Loucy (cell line): ENCODE results near the gene TMA7B.

Experiments used
- H2AFZ ChIP-seq: fragments of 200-600 bp; sonication (generic); 2 replicates; pipeline ENCODE4 v1.6.0; 2016; ENCODE audit warnings: antibody characterized with exemption, mild to moderate bottlenecking, low read length, moderate library complexity
- H3F3A ChIP-seq: fragments of 200-600 bp; 2 replicates; pipeline ENCODE4 v1.6.0; 2016; ENCODE audit warnings: antibody characterized with exemption, low read depth, mild to moderate bottlenecking
- H3K27me3 ChIP-seq: fragments of 200-600 bp; sonication (generic); 2 replicates; pipeline ENCODE4 v1.6.1; 2014; ENCODE audit warnings: low read length, mild to moderate bottlenecking; ENCODE audit not compliant: insufficient read depth, poor library complexity, severe bottlenecking
- H3K36me3 ChIP-seq: fragments of 200-600 bp; sonication (generic); 2 replicates; pipeline ENCODE4 v1.6.1; 2016; ENCODE audit warnings: low read length; ENCODE audit not compliant: insufficient read depth
- H3K4me1 ChIP-seq: fragments of 200-600 bp; sonication (generic); 2 replicates; pipeline ENCODE4 v1.5.1; 2014; ENCODE audit warnings: low read length, mild to moderate bottlenecking; ENCODE audit not compliant: insufficient read depth, poor library complexity, severe bottlenecking
- H3K4me2 ChIP-seq: fragments of 200-600 bp; sonication (generic); 2 replicates; pipeline ENCODE4 v1.6.0; 2014; ENCODE audit warnings: antibody characterized with exemption, low read length, low read depth, mild to moderate bottlenecking; ENCODE audit not compliant: poor library complexity, severe bottlenecking
- H3K4me3 ChIP-seq: fragments of 200-600 bp; sonication (generic); 2 replicates; pipeline ENCODE4 v1.5.1; 2014; ENCODE audit warnings: low read length, mild to moderate bottlenecking, mixed read lengths; ENCODE audit not compliant: poor library complexity, severe bottlenecking
- H3K79me2 ChIP-seq: fragments of 200-600 bp; sonication (generic); 2 replicates; pipeline ENCODE4 v1.6.1; 2014; ENCODE audit warnings: low read length; ENCODE audit not compliant: insufficient read depth
- H3K9ac ChIP-seq: fragments of 200-600 bp; sonication (generic); 2 replicates; pipeline ENCODE4 v1.6.0; 2014; ENCODE audit warnings: mild to moderate bottlenecking, low read depth, low read length, moderate library complexity; ENCODE audit not compliant: poor library complexity, severe bottlenecking
- H3K9me2 ChIP-seq: fragments of 200-600 bp; sonication (generic); replicated peaks from 2 replicates; pipeline ENCODE4 v1.6.1; 2016; ENCODE audit warnings: low read depth, low read length, mixed read lengths
- H3K9me3 ChIP-seq: fragments of 200-600 bp; sonication (generic); 2 replicates; pipeline ENCODE4 v1.6.1; 2014; ENCODE audit warnings: mild to moderate bottlenecking, antibody characterized with exemption, low read length, low read depth; ENCODE audit not compliant: insufficient read depth
- H4K20me1 ChIP-seq: fragments of 200-600 bp; sonication (generic); 2 replicates; pipeline ENCODE4 v1.6.0; 2014; ENCODE audit warnings: antibody characterized with exemption, low read length, mild to moderate bottlenecking; ENCODE audit not compliant: insufficient read depth, poor library complexity, severe bottlenecking
- CTCF ChIP-seq: fragments of 200-600 bp; sonication (generic); conservative IDR thresholded peaks from 2 replicates; pipeline ENCODE4 v1.5.1; 2014; ENCODE audit warnings: mild to moderate bottlenecking, antibody characterized with exemption, low read length
- EZH2phosphoT487 ChIP-seq: fragments of 200-600 bp; IDR thresholded peaks from 2 replicates; pipeline ENCODE4 v1.6.1; 2018; ENCODE audit warnings: antibody characterized with exemption, mild to moderate bottlenecking, moderate library complexity, borderline replicate concordance

The TMA7B gene

GRCh38 chr22:39913886-39914285 is 46.3 kb upstream of the TMA7B start:
- no peak overlapping the region for H3K4me3 ChIP-seq
- TF ChIP-seq EZH2phosphoT487 (no peak), CTCF (no peak)
- H3K79me2 ChIP-seq = peaks cover 99% of the 10 kb centered on the region
- no peaks in the 10 kb centered on the region for H3F3A ChIP-seq
- no peaks in the 10 kb centered on the region for H3K9me2 ChIP-seq
- peaks cover 27% of the 10 kb centered on the region; the same call in 1 of the 2 replicates for H3K36me3 ChIP-seq
- H3K27me3 ChIP-seq = no peaks in the 10 kb centered on the region
- H2AFZ ChIP-seq = no peak overlapping the region
- H3K4me1 ChIP-seq = peaks cover 76% of the 10 kb centered on the region
- H3K9ac ChIP-seq = no peak overlapping the region
- H3K4me2 ChIP-seq = peak overlapping the region; percentile 94
- H4K20me1 ChIP-seq = peaks cover 86% of the 10 kb centered on the region
- H3K9me3 ChIP-seq = no peaks in the 10 kb centered on the region

GRCh38 chr22:39914584-39914983 is 45.6 kb upstream of the TMA7B start:
- H3K9me3 ChIP-seq = no peaks in the 10 kb centered on the region
- peak overlapping the region; percentile 94 for H3K4me2 ChIP-seq
- no peak for TF ChIP-seq EZH2phosphoT487
- peaks cover 30% of the 10 kb centered on the region; the same call in 1 of the 2 replicates for H3K36me3 ChIP-seq
- no peaks in the 10 kb centered on the region for H3F3A ChIP-seq
- H3K9me2 ChIP-seq = no peaks in the 10 kb centered on the region
- H2AFZ ChIP-seq = no peak overlapping the region
- no peaks in the 10 kb centered on the region for H3K27me3 ChIP-seq
- peaks cover 74% of the 10 kb centered on the region for H3K4me1 ChIP-seq
- no peak overlapping the region for H3K4me3 ChIP-seq
- peaks cover 87% of the 10 kb centered on the region for H4K20me1 ChIP-seq
- H3K79me2 ChIP-seq = peaks cover 99% of the 10 kb centered on the region
- no peak overlapping the region for H3K9ac ChIP-seq

DNA sequence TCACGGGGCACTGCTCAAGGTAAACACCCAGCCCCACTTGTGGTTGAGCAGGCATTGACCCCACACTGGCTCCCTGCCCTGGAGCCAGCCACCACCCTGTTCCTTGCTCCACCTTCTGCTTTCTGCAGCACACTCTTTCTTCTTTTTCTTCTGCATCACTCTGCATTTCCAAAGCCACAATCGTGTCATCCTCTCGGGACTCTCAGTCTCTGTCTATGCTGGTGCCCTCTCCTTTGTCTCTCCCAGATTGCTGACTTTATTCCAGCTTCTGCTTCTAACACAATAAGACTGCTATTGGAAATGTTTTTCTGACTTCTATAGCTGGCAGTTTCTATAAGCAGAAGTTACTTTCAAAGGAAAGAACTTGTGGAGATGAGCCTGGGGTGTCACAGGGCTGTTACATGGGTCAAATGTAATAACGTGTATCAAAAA is 44.9 kb upstream of the TMA7B start:
- Histone ChIP-seq H3K4me1 (peaks cover 75% of the 10 kb centered on the region), H3K36me3 (peaks cover 37% of the 10 kb centered on the region; the same call in 1 of the 2 replicates), H3K4me3 (peak overlapping the region; percentile 27), H2AFZ (no peak overlapping the region), H3K9me2 (no peaks in the 10 kb centered on the region), H3K4me2 (peak overlapping the region; percentile 43), H3K79me2 (peaks cover 99% of the 10 kb centered on the region), H3F3A (no peaks in the 10 kb centered on the region), H4K20me1 (peaks cover 88% of the 10 kb centered on the region), H3K27me3 (no peaks in the 10 kb centered on the region), H3K9me3 (no peaks in the 10 kb centered on the region), H3K9ac (no peak overlapping the region)
- TF ChIP-seq CTCF (no peak), EZH2phosphoT487 (no peak)

- Histone ChIP-seq H3K4me1 (peaks cover 77% of the 10 kb centered on the region), H3K9me2 (no peaks in the 10 kb centered on the region), H3K4me2 (peak overlapping the region; percentile 43), H3K36me3 (peaks cover 48% of the 10 kb centered on the region; the same call in 1 of the 2 replicates), H2AFZ (no peak overlapping the region), H3K9ac (peak overlapping the region; percentile 37), H3K79me2 (peaks cover 99% of the 10 kb centered on the region), H3K4me3 (no peak overlapping the region), H3K9me3 (no peaks in the 10 kb centered on the region), H4K20me1 (peaks cover 88% of the 10 kb centered on the region), H3K27me3 (no peaks in the 10 kb centered on the region), H3F3A (no peaks in the 10 kb centered on the region)
- TF ChIP-seq EZH2phosphoT487 = no peak
- no peak for TF ChIP-seq CTCF
Measured at GRCh38 chr22:39916496-39916895, 43.7 kb upstream of the TMA7B start.
